Cardiac muscle cell (in vitro differentiated cells and primary cell): ENCODE results near the gene PHRF1. TPM values are rescaled to one million over a fixed set of nuclear protein-coding genes. Genes with fewer than 3 reads are reported as not detected.
"Not testable (repeated sequence)": the region's sequence is repeated elsewhere in the genome, so short reads cannot be mapped to it uniquely, and the experiment has no call there.

Experiments used
- DNase-seq, 2 donors: peaks; one replicate each; pipeline versions ENCODE4 v3.0.0 to v3.0.0-alpha.2; 2010 to 2017; ENCODE audit warnings: low read depth in 1 of 2, low spot score in 1 of 2
- H3K27ac ChIP-seq: fragments of 200-600 bp; sonication (generic); 2 replicates; pipeline ENCODE4 v1.5.1; 2016
- H3K27me3 ChIP-seq: fragments of 200-600 bp; sonication (generic); 2 replicates; pipeline ENCODE4 v1.6.0; 2016; ENCODE audit warnings: control low read depth
- H3K36me3 ChIP-seq: fragments of 200-600 bp; sonication (generic); 2 replicates; pipeline ENCODE4 v1.5.1; 2016; ENCODE audit warnings: control low read depth
- H3K4me1 ChIP-seq: fragments of 200-600 bp; sonication (generic); 2 replicates; pipeline ENCODE4 v1.8.1; 2017; ENCODE audit warnings: low read depth, mild to moderate bottlenecking, mixed run types
- H3K4me3 ChIP-seq: fragments of 200-600 bp; sonication (generic); 2 replicates; pipeline ENCODE4 v1.5.1; 2016; ENCODE audit warnings: mild to moderate bottlenecking
- H3K9me3 ChIP-seq: fragments of 200-600 bp; sonication (generic); 2 replicates; pipeline ENCODE4 v1.5.1; 2017; ENCODE audit warnings: low read depth, mild to moderate bottlenecking, control low read depth
- polyA plus RNA-seq: library from polyadenylated mRNA; unstranded; fragments of >200 nt; fragmentation: Nextera tagmentation; extraction: Ambion mirVana; gene quantifications from 2 replicates; pipeline ENCODE4 v1.2.1, GENCODE V29; 2016
- total RNA-seq: library from RNA; depleted of rRNA; stranded (reverse); fragments of >200 nt; gene quantifications from 2 replicates; pipeline ENCODE4 v1.2.3, GENCODE V29; 2016
- TF ChIP-seq, protein P1 (sequence below): IDR thresholded peaks from 2 replicates; pipeline ENCODE4 v1.5.1; 2012; ENCODE audit warnings: low read depth, mild to moderate bottlenecking, low read length

PHRF1 gene
- total and polyA plus RNA-seq, 2 experiments from 2014 or later: 17.8 to 48.0 TPM

DNA sequence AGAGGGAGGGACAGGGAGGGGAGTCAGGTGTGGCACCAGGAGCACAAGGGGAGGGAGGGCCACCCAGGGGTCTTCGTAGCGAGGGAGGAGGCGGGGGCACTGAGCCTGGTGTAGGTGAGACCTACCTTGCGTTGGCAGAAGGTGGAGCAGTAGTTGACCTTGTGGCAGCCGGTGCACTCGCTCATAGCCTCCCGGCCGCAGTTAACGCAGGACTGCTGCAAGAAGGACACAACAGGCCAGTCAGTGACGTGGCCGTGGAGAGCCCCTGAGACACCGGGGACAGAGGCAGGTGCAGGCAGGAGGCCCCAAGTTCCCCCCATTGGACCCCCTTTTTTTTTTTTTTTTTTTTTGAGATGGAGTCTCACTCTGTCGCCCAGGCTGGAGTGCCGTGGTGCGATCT, 77.6 kb downstream of the PHRF1 start:
- Histone ChIP-seq H3K27me3 (no peaks in the 10 kb centered on the region), H3K36me3 (peaks cover 10% of the 10 kb centered on the region), H3K27ac (no peak overlapping the region), H3K4me1 (no peaks in the 10 kb centered on the region), H3K9me3 (no peaks in the 10 kb centered on the region), H3K4me3 (no peak overlapping the region)
- no peak for DNase-seq
- TF ChIP-seq, protein P1, sequence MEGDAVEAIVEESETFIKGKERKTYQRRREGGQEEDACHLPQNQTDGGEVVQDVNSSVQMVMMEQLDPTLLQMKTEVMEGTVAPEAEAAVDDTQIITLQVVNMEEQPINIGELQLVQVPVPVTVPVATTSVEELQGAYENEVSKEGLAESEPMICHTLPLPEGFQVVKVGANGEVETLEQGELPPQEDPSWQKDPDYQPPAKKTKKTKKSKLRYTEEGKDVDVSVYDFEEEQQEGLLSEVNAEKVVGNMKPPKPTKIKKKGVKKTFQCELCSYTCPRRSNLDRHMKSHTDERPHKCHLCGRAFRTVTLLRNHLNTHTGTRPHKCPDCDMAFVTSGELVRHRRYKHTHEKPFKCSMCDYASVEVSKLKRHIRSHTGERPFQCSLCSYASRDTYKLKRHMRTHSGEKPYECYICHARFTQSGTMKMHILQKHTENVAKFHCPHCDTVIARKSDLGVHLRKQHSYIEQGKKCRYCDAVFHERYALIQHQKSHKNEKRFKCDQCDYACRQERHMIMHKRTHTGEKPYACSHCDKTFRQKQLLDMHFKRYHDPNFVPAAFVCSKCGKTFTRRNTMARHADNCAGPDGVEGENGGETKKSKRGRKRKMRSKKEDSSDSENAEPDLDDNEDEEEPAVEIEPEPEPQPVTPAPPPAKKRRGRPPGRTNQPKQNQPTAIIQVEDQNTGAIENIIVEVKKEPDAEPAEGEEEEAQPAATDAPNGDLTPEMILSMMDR: no peak

DNA sequence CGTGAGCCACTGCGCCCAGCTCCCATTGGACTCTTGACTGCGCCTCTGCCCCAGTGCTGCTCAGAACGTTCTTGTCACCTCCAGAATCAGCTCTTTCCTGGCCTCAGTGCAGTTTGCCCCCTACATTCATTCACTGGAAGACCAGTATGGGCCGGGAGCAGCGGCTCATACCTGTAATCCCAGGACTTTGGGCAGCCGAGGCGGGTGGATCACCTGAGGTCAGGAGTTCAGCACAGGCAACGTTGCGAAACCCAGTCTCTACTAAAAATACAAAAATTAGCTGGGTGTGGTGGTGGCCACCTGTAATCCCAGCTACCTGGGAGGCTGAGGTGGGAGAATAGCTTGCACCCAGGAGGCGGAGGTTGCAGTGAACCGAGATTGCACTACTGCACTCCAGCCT, 78.2 kb downstream of the PHRF1 start:
- not testable (repeated sequence) for H3K27ac ChIP-seq, H3K4me3 ChIP-seq, H3K4me1 ChIP-seq, H3K9me3 ChIP-seq, H3K27me3 ChIP-seq, DNase-seq
- H3K36me3 ChIP-seq: peaks cover 10% of the 10 kb centered on the region

DNA sequence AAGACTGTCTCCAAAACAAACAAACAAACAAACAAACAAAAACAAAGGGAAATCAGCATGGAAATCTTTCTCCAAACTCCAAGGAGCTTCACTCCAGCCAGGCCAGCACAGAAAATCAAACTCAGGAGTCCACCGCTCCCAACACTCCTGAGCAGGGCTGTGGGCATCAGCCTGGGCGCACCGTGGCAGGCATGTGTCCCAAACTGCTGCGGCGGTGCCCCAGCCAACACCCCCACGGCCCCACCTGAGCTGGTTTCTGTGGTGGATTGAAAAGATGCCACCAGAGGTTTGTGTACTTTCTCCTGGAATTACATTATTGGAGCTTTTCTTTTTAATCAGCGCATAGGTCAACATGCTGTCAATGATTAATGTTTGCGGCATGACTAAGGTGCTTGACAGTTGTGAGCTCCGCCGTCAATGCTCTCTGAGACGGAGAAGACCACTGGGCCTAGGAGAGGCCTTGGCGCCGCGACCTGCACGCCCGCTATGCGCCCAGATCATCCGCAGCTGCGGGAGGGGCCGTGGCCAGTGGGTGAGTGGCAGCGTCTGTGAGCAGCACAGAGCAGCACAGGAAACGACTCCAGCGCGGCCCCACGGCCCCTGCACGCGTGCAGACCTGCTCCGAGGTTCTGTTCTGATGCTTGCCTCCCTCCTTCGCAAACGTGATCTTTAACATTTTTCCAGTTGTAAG, 78.9 kb downstream of the PHRF1 start:
- Histone ChIP-seq H3K4me1 (no peaks in the 10 kb centered on the region), H3K36me3 (peaks cover 6% of the 10 kb centered on the region), H3K9me3 (no peaks in the 10 kb centered on the region), H3K4me3 (no peak overlapping the region), H3K27ac (no peak overlapping the region), H3K27me3 (no peaks in the 10 kb centered on the region)
- DNase-seq: no peak
- TF ChIP-seq, protein P1: no peak

DNA sequence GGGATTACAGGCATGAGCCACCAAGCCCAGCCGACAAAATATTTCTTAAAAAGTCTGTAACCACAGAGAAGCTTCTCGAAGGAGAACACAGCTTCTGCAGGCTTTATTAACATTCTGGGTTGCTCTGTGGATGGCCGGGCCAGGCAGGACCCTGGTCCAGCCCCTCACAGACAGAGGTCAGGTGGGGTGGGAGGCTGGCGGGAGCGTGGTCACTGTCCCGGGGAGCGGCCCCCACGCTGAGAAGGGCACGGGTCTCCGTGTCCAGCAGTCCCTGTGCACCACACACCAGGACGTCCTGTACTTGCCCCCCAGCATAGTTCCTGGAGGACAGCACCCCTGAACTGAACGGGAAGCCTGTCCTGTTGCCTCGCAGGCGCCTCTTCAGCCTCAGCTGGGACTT, 80.2 kb downstream of the PHRF1 start:
- H3K36me3 ChIP-seq: no peaks in the 10 kb centered on the region

DNA sequence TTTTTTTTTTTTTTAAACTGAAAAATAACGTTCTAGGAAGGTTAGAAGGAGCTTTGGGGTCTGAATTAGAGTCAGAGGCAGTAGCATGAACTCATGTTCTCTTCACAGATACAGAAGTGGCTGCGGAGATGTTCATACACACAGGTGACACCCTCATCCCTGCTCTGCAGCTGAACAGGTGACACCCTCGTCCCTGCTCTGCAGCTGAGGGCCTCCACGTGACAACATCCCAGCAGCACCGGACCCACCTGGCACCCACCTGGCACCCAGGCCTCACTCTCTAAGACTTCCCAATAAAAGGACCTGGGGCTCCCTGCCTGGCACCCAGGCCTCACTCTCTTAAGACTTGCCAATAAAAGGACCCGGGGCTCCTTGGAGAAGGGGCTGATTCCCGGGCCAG, 80.6 kb downstream of the PHRF1 start:
- Histone ChIP-seq H3K36me3 (no peaks in the 10 kb centered on the region), H3K9me3 (no peaks in the 10 kb centered on the region), H3K4me3 (no peak overlapping the region), H3K4me1 (peaks cover 8% of the 10 kb centered on the region), H3K27ac (no peak overlapping the region), H3K27me3 (no peaks in the 10 kb centered on the region)
- DNase-seq: no peak
- TF ChIP-seq, protein P1: no peak

More for the DNA sequence above, 80.2 kb downstream of the PHRF1 start:
- TF ChIP-seq, protein P1: no peak
- H3K27me3 ChIP-seq: no peaks in the 10 kb centered on the region
- H3K4me3 ChIP-seq: no peak overlapping the region
- H3K9me3 ChIP-seq: no peaks in the 10 kb centered on the region
- peaks cover 8% of the 10 kb centered on the region for H3K4me1 ChIP-seq
- no peak overlapping the region for H3K27ac ChIP-seq
- DNase-seq: no peak

DNA sequence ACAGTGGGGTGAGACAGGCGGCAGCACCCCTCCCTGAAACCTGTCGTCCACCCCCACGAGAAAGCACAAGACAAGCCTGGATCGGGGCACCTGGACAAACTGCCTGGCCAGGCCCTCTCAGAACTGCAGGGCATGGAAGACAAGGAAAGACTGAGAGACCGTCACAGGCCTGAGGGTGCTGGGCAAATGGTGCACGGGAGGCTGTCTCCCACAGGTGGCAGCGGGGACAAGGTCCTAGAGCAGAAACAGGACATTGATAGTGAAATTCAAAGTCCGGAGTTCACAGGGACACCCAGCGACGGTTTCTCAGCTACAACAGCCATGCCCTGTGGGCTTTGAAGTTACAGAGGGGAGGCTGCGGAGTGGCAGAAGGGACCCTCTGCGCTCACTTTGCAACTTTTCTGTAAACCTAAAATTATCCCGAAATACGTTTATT, 81.4 kb downstream of the PHRF1 start:
- no peaks in the 10 kb centered on the region for H3K9me3 ChIP-seq
- H3K27me3 ChIP-seq: no peaks in the 10 kb centered on the region
- H3K4me3 ChIP-seq: no peak overlapping the region
- no peak for DNase-seq
- H3K36me3 ChIP-seq: no peaks in the 10 kb centered on the region
- H3K27ac ChIP-seq: peak overlapping the region; percentile 0
- TF ChIP-seq, protein P1: no peak
- H3K4me1 ChIP-seq: peaks cover 8% of the 10 kb centered on the region
